ENCODE results near the gene KMT5C.

Gene KMT5C

DNA sequence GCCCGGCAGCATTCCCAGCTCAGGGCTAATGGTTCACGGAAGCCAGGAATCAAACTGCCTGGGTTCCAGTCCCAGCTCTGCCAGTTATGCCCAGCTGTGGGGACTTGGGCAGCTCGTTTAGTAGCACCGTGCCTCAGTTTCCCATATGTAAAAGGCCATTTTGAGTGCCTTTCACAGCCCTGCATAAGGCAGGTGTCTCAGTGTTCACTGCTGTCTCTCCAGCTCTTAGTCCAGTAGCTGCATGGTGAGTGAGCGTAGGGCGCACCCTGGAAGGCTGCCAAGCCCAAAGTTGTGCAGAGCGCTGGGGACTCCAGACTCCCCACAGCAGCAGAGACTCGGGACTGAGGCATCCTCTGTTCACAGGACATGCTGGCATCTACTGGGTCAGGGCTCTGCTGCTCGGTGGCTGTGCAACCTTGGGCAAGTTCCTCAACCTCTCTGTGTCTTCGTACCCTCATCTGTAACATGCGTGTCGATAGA is 51.6 kb downstream of the KMT5C start:
- Histone ChIP-seq H3K4me3 (no peak overlapping the region), H3K27ac (no peak overlapping the region)
- no peak for DNase-seq (ENCODE audit: low spot score)
- TF ChIP-seq, protein P1, sequence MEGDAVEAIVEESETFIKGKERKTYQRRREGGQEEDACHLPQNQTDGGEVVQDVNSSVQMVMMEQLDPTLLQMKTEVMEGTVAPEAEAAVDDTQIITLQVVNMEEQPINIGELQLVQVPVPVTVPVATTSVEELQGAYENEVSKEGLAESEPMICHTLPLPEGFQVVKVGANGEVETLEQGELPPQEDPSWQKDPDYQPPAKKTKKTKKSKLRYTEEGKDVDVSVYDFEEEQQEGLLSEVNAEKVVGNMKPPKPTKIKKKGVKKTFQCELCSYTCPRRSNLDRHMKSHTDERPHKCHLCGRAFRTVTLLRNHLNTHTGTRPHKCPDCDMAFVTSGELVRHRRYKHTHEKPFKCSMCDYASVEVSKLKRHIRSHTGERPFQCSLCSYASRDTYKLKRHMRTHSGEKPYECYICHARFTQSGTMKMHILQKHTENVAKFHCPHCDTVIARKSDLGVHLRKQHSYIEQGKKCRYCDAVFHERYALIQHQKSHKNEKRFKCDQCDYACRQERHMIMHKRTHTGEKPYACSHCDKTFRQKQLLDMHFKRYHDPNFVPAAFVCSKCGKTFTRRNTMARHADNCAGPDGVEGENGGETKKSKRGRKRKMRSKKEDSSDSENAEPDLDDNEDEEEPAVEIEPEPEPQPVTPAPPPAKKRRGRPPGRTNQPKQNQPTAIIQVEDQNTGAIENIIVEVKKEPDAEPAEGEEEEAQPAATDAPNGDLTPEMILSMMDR (IDR thresholded peaks at IDR 0.05): no peak

GRCh38 chr19:55391702-55392615 is 52.3 kb downstream of the KMT5C start:
- Histone ChIP-seq H3K27ac (no peak overlapping the region), H3K4me3 (no peak overlapping the region)
- DNase-seq (ENCODE audit: low spot score): no peak
- TF ChIP-seq, protein P1 (IDR thresholded peaks at IDR 0.05): no peak

- H3K27ac ChIP-seq: no peak overlapping the region
- no peak overlapping the region for H3K4me3 ChIP-seq
- no peak for DNase-seq (ENCODE audit: low spot score)
- TF ChIP-seq, protein P1 (IDR thresholded peaks at IDR 0.05): no peak
Observed at GRCh38 chr19:55392820-55393761, 53.4 kb downstream of the KMT5C start.

All from coronary artery (tissue), 2 donors.